ENCODE results near the gene KIF26A.

KIF26A gene

GRCh38 chr14:104164512-104164911, 26.1 kb downstream of the KIF26A start:
- no peak for TF ChIP-seq GATA3 (IDR thresholded peaks at IDR 0.05; ENCODE audit: low read depth, low read length)
- no peak for TF ChIP-seq GATA2 (IDR thresholded peaks at IDR 0.05; ENCODE audit: low read depth, low read length)

- TF ChIP-seq GATA2 (IDR thresholded peaks at IDR 0.05; ENCODE audit: low read depth, low read length) (no peak), GATA3 (IDR thresholded peaks at IDR 0.05; ENCODE audit: low read depth, low read length) (no peak)
Observed at GRCh38 chr14:104166698-104167097, 28.3 kb downstream of the KIF26A start.

GRCh38 chr14:104168603-104169002, 30.2 kb downstream of the KIF26A start:
- no peak for TF ChIP-seq GATA2 (IDR thresholded peaks at IDR 0.05; ENCODE audit: low read depth, low read length)
- no peak for TF ChIP-seq GATA3 (IDR thresholded peaks at IDR 0.05; ENCODE audit: low read depth, low read length)

- TF ChIP-seq GATA2 (IDR thresholded peaks at IDR 0.05; ENCODE audit: low read depth, low read length) (no peak), GATA3 (IDR thresholded peaks at IDR 0.05; ENCODE audit: low read depth, low read length) (no peak)
Observed at GRCh38 chr14:104169005-104169698, 30.8 kb downstream of the KIF26A start.

GRCh38 chr14:104169699-104170479, 31.5 kb downstream of the KIF26A start:
- no peak for TF ChIP-seq GATA2 (IDR thresholded peaks at IDR 0.05; ENCODE audit: low read depth, low read length)
- no peak for TF ChIP-seq GATA3 (IDR thresholded peaks at IDR 0.05; ENCODE audit: low read depth, low read length)

GRCh38 chr14:104171029-104171697, 32.8 kb downstream of the KIF26A start:
- TF ChIP-seq GATA2 (IDR thresholded peaks at IDR 0.05; ENCODE audit: low read depth, low read length), result no peak
- TF ChIP-seq GATA3 (IDR thresholded peaks at IDR 0.05; ENCODE audit: low read depth, low read length), result no peak

GRCh38 chr14:104171895-104172294, 33.5 kb downstream of the KIF26A start:
- no peak for TF ChIP-seq GATA2 (IDR thresholded peaks at IDR 0.05; ENCODE audit: low read depth, low read length)
- no peak for TF ChIP-seq GATA3 (IDR thresholded peaks at IDR 0.05; ENCODE audit: low read depth, low read length)

GRCh38 chr14:104172349-104172748, 34.0 kb downstream of the KIF26A start:
- TF ChIP-seq GATA2 (IDR thresholded peaks at IDR 0.05; ENCODE audit: low read depth, low read length) (no peak), GATA3 (IDR thresholded peaks at IDR 0.05; ENCODE audit: low read depth, low read length) (no peak)

- TF ChIP-seq GATA3 (IDR thresholded peaks at IDR 0.05; ENCODE audit: low read depth, low read length) (no peak), GATA2 (IDR thresholded peaks at IDR 0.05; ENCODE audit: low read depth, low read length) (no peak)
Observed at GRCh38 chr14:104172880-104173279, 34.5 kb downstream of the KIF26A start.

- TF ChIP-seq GATA2 (IDR thresholded peaks at IDR 0.05; ENCODE audit: low read depth, low read length) (no peak), GATA3 (IDR thresholded peaks at IDR 0.05; ENCODE audit: low read depth, low read length) (no peak)
Observed at GRCh38 chr14:104174051-104174450, 35.7 kb downstream of the KIF26A start.

- TF ChIP-seq GATA3 (IDR thresholded peaks at IDR 0.05; ENCODE audit: low read depth, low read length) (no peak), GATA2 (IDR thresholded peaks at IDR 0.05; ENCODE audit: low read depth, low read length) (no peak)
Observed at GRCh38 chr14:104175041-104175440, 36.7 kb downstream of the KIF26A start.

GRCh38 chr14:104175811-104176210, 37.4 kb downstream of the KIF26A start:
- no peak for TF ChIP-seq GATA2 (IDR thresholded peaks at IDR 0.05; ENCODE audit: low read depth, low read length)
- TF ChIP-seq GATA3 (IDR thresholded peaks at IDR 0.05; ENCODE audit: low read depth, low read length), result no peak

- TF ChIP-seq GATA3 (IDR thresholded peaks at IDR 0.05; ENCODE audit: low read depth, low read length) (no peak), GATA2 (IDR thresholded peaks at IDR 0.05; ENCODE audit: low read depth, low read length) (no peak)
Observed at GRCh38 chr14:104176611-104177010, 38.2 kb downstream of the KIF26A start.

GRCh38 chr14:104177411-104177810, 39.0 kb downstream of the KIF26A start:
- no peak for TF ChIP-seq GATA2 (IDR thresholded peaks at IDR 0.05; ENCODE audit: low read depth, low read length)
- no peak for TF ChIP-seq GATA3 (IDR thresholded peaks at IDR 0.05; ENCODE audit: low read depth, low read length)

Data from SH-SY5Y (cell line).